Esophagus muscularis mucosa (tissue), 4 donors: ENCODE results near the gene EDC4. TPM values are rescaled to one million over a fixed set of nuclear protein-coding genes. Genes with fewer than 3 reads are reported as not detected.
A peak's percentile ranks its signal among the peaks of the same experiment; 100 is the strongest.

Experiments used
- DNase-seq: peaks from one replicate; pipeline ENCODE4 v3.0.0-alpha.2; 2017; ENCODE audit errors: extremely low spot score
- H3K27ac ChIP-seq, 4 donors: fragments of 200-600 bp; sonication (generic); replicated peaks in 1 of 4; 1 replicate in 3 of 4; 2 replicates in 1 of 4; pipeline ENCODE4 v1.5.1; 2016 to 2019; ENCODE audit warnings: mild to moderate bottlenecking in 1 of 4
- H3K27me3 ChIP-seq, 4 donors: fragments of 200-600 bp; sonication (generic); one replicate each; pipeline versions ENCODE4 v1.5.1 to v1.6.0; 2016 to 2019
- H3K36me3 ChIP-seq, 4 donors: fragments of 200-600 bp; sonication (generic); one replicate each; pipeline ENCODE4 v1.5.1; 2016 to 2019
- H3K4me1 ChIP-seq, 4 donors: fragments of 200-600 bp; sonication (generic); one replicate each; pipeline ENCODE4 v1.5.1; 2016 to 2019
- H3K4me3 ChIP-seq, 4 donors: fragments of 200-600 bp; sonication (generic); 1 replicate in 2 of 4; 2 replicates in 2 of 4; pipeline ENCODE4 v1.5.1; 2016 to 2019; ENCODE audit warnings: mild to moderate bottlenecking in 4 of 4, moderate library complexity in 1 of 4
- H3K9me3 ChIP-seq, 4 donors: fragments of 200-600 bp; sonication (generic); 1 replicate in 3 of 4; 2 replicates in 1 of 4; pipeline ENCODE4 v1.5.1; 2016 to 2019
- EP300 ChIP-seq: sonication (generic); formaldehyde crosslinking; IDR thresholded peaks from one replicate; pipeline ENCODE4 v1.6.1; 2017; ENCODE audit warnings: antibody characterized with exemption
- POLR2A ChIP-seq: fragments of 450-650 bp; IDR thresholded peaks from one replicate; pipeline ENCODE4 v1.6.1; 2017; ENCODE audit warnings: antibody characterized with exemption, moderate library complexity, mild to moderate bottlenecking, low read depth
- POLR2AphosphoS5 ChIP-seq, 2 donors: sonication (generic); formaldehyde crosslinking; IDR thresholded peaks; one replicate each; pipeline ENCODE4 v1.6.1; 2017; ENCODE audit warnings: antibody characterized with exemption in 2 of 2
- WGBS: methylation state at CpG from one replicate; pipeline ENCODE4 v1.1.5; 2018; 5-methylcytosine and 5-hydroxymethylcytosine counted together
- intact Hi-C: fragments of 100-400 bp; cut with DNase I; formaldehyde crosslinking; loops from one replicate; pipeline ENCODE4 v1.15.1; 2023
- total RNA-seq, 4 donors: library from RNA; depleted of rRNA; stranded (reverse); fragments of >200 nt; gene quantifications; one replicate each; pipeline versions ENCODE4 v1.1.0 to v1.2.1, GENCODE V29; 2016
- TF ChIP-seq, protein P1 (sequence below), 3 experiments: fragments of 200-600 bp in 2 of 3; fragments of 450-650 bp in 1 of 3; sonication (generic) in 2 of 3; IDR thresholded peaks; one replicate each; pipeline ENCODE4 v1.5.1; 2017 to 2019; ENCODE audit warnings: antibody characterized with exemption in 3 of 3, mild to moderate bottlenecking in 2 of 3, moderate library complexity in 1 of 3

EDC4 gene
- total RNA-seq = 10 to 100 TPM; 49.9 to 70.9 (median 52.0) TPM

GRCh38 chr16:67872631-67873434, at the start of gene EDC4:
TSS of gene EDC4 (plus strand) at chr16:67873052. CDS start at chr16:67873262, 210 bp downstream.
- H3K36me3 ChIP-seq = peaks cover 30 to 69% (median 61%) of the 10 kb centered on the region in 4 donors
- H3K4me1 ChIP-seq = peaks cover 26 to 49% (median 36%) of the 10 kb centered on the region in 4 donors
- TF ChIP-seq EP300 (no peak), POLR2A (peak; percentile 60), POLR2AphosphoS5 (IDR thresholded peaks at IDR 0.05) (peak; percentile 88 to 89)
- TF ChIP-seq, protein P1, sequence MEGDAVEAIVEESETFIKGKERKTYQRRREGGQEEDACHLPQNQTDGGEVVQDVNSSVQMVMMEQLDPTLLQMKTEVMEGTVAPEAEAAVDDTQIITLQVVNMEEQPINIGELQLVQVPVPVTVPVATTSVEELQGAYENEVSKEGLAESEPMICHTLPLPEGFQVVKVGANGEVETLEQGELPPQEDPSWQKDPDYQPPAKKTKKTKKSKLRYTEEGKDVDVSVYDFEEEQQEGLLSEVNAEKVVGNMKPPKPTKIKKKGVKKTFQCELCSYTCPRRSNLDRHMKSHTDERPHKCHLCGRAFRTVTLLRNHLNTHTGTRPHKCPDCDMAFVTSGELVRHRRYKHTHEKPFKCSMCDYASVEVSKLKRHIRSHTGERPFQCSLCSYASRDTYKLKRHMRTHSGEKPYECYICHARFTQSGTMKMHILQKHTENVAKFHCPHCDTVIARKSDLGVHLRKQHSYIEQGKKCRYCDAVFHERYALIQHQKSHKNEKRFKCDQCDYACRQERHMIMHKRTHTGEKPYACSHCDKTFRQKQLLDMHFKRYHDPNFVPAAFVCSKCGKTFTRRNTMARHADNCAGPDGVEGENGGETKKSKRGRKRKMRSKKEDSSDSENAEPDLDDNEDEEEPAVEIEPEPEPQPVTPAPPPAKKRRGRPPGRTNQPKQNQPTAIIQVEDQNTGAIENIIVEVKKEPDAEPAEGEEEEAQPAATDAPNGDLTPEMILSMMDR (IDR thresholded peaks at IDR 0.05) = peak in 1 of 3 experiments; percentile 20
- H3K27ac ChIP-seq = peak within 1 kb of the TSS; percentile 83 to 91 (median 88)
- H3K4me3 ChIP-seq = peak within 1 kb of the TSS; percentile 87 to 100 (median 96)
- intact Hi-C loops = loop anchor here (5.0 kb wide), 1 partner anchor 56 kb away; no protein-coding TSS in a partner anchor
- WGBS = 1% methylated on average over 48 of the region's 72 CpGs
- H3K27me3 ChIP-seq = no peaks in the 10 kb centered on the region
- peak; percentile 94 for DNase-seq
- no peaks in the 10 kb centered on the region for H3K9me3 ChIP-seq

DNA sequence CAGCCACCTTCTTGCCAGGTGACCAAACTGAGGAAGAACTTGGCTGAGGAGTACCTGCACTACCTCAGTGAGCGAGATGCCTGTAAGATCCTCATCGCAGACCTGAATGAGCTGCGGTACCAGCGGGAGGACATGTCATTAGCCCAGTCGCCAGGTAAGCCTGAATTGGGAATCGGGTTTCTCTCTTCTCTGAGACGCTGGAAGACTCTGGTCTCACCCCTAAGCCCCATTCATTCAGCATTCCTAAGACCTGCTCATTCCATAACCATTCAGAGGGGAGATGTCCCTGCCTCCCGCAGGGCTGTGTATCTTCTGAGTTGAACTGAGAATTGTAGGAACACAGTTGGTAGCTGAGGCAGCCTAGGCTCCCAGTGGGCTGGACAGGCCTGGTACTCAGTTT, 47.7 kb upstream of the EDC4 start:
- H3K4me1 ChIP-seq = no peaks in the 10 kb centered on the region
- WGBS = 87% methylated on average over 8 of the region's 8 CpGs
- peaks cover 16 to 43% (median 35%) of the 10 kb centered on the region in 4 donors for H3K36me3 ChIP-seq
- no peak overlapping the region for H3K27ac ChIP-seq
- H3K4me3 ChIP-seq = no peak overlapping the region
- no peaks in the 10 kb centered on the region for H3K9me3 ChIP-seq
- intact Hi-C loops = no loop called here
- TF ChIP-seq POLR2A = no peak
- TF ChIP-seq EP300 = no peak
- no peak for TF ChIP-seq POLR2AphosphoS5 (IDR thresholded peaks at IDR 0.05)
- TF ChIP-seq, protein P1 (IDR thresholded peaks at IDR 0.05) = no peak
- DNase-seq = no peak
- H3K27me3 ChIP-seq = no peaks in the 10 kb centered on the region

GRCh38 chr16:67825906-67826305, 46.9 kb upstream of the EDC4 start:
- no peaks in the 10 kb centered on the region for H3K9me3 ChIP-seq
- H3K4me1 ChIP-seq = no peaks in the 10 kb centered on the region
- no peak for DNase-seq
- H3K36me3 ChIP-seq = peaks cover 23 to 51% (median 42%) of the 10 kb centered on the region in 4 donors
- no peak overlapping the region for H3K4me3 ChIP-seq
- intact Hi-C loops = no loop called here
- TF ChIP-seq, protein P1 (IDR thresholded peaks at IDR 0.05) = no peak
- TF ChIP-seq POLR2AphosphoS5 (IDR thresholded peaks at IDR 0.05) = no peak
- 94% methylated on average over 11 of the region's 14 CpGs for WGBS
- H3K27ac ChIP-seq = no peak overlapping the region
- H3K27me3 ChIP-seq = no peaks in the 10 kb centered on the region

DNA sequence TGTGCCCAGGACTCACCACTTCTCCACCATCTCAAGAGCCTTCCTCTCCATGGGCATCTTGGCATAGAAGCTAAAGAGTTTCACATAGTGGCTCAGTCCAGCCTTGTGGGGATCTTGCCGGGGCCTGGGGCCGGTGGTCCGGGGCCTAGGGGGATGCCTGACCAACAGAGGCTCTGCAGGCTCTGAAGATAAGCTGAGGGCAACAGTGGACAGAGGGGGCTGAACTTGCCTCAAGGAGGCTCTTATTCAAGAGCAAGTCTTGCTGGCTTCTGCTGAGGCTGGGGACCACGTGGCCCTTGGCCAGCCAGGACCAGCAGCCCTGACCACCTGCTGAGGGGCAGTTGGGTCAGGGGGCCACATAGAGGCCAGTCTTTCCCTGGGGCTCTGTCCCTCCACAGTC, 44.2 kb upstream of the EDC4 start:
- TF ChIP-seq, protein P1 (IDR thresholded peaks at IDR 0.05) = no peak
- TF ChIP-seq POLR2AphosphoS5 (IDR thresholded peaks at IDR 0.05) (no peak), POLR2A (no peak), EP300 (no peak)
- Histone ChIP-seq H3K36me3 (peaks cover 34 to 65% (median 57%) of the 10 kb centered on the region in 4 donors), H3K4me1 (peaks cover 8 to 22% (median 13%) of the 10 kb centered on the region in 4 donors), H3K9me3 (no peaks in the 10 kb centered on the region), H3K27ac (no peak overlapping the region), H3K4me3 (no peak overlapping the region), H3K27me3 (no peaks in the 10 kb centered on the region)
- intact Hi-C loops = no loop called here
- DNase-seq = no peak
- 97% methylated on average over 4 of the region's 4 CpGs for WGBS
